Fibroblast of pulmonary artery (primary cell): Measurements from ENCODE around the gene UBE2H.

ENCODE experiments used
- DNase-seq: peaks from one replicate; pipeline ENCODE4 v3.0.0-alpha.2; 2010; ENCODE audit warnings: low read depth
- H3K4me3 ChIP-seq: replicated peaks from 2 replicates; pipeline ENCODE4 v1.5.1; 2011; ENCODE audit warnings: low read depth, mild to moderate bottlenecking, control low read depth, low read length, moderate library complexity
- TF ChIP-seq, protein P1 (sequence below): IDR thresholded peaks from 2 replicates; pipeline ENCODE4 v1.5.1; 2011; ENCODE audit warnings: mild to moderate bottlenecking, control low read depth, low read length, inconsistent platforms; ENCODE audit errors: missing control alignments

UBE2H gene

DNA sequence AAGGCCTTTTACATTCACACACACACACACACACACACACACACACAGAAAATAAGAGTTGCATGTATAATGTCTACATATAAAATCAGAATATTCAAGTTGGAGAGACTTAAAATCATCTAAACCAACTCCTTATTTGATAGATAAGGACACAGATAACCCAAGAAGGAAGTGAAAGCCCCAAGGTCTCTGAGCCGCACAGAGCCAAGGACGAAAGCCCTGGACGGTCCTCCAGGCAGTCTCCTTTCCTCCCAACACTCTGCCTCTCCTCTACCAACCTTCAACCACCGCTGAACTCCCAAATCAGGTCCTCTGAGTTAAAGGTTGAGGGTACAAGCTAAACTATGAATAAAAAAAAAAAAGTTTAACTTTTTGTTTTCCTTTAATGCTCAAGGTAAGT, 28.2 kb downstream of the UBE2H start:
- DNase-seq, result no peak
- TF ChIP-seq, protein P1, sequence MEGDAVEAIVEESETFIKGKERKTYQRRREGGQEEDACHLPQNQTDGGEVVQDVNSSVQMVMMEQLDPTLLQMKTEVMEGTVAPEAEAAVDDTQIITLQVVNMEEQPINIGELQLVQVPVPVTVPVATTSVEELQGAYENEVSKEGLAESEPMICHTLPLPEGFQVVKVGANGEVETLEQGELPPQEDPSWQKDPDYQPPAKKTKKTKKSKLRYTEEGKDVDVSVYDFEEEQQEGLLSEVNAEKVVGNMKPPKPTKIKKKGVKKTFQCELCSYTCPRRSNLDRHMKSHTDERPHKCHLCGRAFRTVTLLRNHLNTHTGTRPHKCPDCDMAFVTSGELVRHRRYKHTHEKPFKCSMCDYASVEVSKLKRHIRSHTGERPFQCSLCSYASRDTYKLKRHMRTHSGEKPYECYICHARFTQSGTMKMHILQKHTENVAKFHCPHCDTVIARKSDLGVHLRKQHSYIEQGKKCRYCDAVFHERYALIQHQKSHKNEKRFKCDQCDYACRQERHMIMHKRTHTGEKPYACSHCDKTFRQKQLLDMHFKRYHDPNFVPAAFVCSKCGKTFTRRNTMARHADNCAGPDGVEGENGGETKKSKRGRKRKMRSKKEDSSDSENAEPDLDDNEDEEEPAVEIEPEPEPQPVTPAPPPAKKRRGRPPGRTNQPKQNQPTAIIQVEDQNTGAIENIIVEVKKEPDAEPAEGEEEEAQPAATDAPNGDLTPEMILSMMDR, result no peak
- H3K4me3 ChIP-seq, result no peak overlapping the region

DNA sequence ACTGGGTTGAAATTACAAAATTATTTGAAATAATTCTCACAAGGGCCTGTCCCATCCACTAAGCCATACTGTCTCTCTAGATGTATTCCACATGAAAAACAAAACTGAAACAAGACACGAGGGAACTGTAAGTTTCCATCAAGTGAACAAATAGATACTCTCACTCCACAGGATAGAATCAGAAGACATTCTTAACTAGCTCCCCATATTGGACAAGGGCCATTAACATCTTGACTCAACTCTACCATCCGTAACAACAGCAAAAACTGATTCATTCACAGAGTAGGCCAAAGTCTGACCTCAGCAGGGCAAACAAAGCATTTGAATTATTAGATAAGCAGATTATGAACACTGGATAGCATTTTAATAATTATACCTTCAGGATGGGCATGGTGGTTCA, 29.1 kb downstream of the UBE2H start:
- DNase-seq, result peak; percentile 72
- no peak overlapping the region for H3K4me3 ChIP-seq
- TF ChIP-seq, protein P1, result no peak

DNA sequence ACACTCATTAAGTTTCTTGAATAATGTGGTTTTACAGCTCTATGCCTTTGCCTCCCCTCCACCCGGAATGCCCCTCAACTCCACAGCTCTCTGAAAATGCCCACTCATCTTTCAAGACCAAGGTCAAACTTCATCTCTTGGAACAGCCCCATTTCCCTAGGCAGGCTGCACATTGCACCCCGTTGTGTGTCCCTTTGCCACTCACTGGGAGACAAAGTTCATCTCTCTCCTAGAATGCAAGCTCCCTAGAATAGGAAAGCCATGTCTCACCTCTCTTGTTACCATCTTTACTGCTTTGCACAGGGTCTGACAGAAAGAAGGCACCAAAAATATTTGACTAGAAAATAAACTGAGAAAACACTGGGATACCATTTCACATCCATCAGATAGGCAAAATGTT, 33.3 kb downstream of the UBE2H start:
- DNase-seq, result no peak
- TF ChIP-seq, protein P1, result no peak

DNA sequence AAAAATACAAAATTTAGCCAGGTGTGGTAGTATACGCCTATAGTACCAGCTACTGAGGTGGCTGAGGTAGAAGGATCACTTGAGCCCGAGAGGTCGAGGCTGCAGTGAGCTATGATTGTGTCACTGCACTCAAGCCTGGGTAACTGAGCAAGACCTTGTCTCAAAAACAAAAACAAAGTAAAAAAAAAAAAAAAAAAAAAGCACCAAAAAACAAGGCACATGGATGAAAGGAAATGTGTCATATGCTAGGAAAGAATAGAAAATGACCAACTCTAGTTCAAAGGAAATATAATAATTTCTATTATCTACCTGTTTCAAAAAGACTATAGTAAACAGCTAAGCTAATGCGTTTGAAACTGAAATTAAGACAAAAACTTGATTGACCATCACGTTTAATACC, 33.8 kb downstream of the UBE2H start:
- TF ChIP-seq, protein P1, result no peak
- no peak overlapping the region for H3K4me3 ChIP-seq
- DNase-seq, result no peak

More for the DNA sequence above, 33.3 kb downstream of the UBE2H start:
- no peak overlapping the region for H3K4me3 ChIP-seq

DNA sequence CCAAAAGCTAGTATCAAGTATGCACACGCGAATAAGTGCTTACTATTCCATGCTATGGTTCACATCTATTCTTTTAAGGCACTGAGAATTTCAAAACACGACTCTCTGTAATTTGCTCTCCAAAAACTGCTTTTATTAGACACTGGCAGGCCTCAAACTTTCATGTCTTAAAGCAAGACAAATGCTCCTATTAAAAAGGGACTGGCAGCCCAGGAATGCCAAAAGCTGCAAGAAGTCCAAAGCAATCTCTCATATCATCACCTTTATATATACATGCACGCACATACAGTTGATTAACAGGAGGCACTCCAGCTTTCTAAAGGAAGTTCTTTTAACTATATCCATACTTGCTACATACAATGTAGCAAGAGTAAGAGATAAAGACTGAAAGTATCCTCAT, 34.8 kb downstream of the UBE2H start:
- H3K4me3 ChIP-seq, result no peak overlapping the region
- TF ChIP-seq, protein P1, result no peak
- no peak for DNase-seq

DNA sequence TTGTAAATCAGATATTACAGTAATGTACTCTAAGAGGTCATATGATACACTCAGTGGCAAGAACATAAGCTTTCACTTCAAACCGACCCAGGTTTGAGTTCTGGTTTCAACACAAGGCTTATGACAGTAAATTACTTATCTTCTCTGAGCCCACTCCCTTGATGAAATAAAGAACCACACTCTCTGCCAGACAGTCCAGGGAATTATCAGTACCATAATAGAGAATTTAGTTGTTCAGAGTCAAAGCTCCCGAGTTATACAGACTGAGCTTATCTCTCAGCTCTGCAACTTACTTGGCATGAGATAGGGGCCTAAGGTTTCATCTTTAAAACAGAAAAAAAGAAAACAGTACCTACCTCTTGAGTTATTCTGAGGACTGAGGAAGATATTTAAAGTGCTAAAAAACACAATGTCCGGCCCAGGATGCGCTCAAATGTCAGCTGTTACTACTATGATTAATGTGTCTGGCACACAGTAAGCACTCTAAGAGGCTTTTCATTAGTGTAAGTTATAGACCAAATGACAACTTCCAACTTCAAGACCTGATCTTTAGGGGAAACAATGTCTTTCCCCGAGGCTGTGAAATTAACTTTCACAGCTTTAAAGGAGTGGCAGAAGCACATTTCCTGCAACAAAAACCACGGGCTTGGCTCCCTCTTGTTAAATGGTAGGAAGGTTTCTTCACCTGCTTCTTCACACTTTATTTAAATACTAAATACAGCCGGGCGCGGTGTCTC, 38.1 kb downstream of the UBE2H start:
- no peak overlapping the region for H3K4me3 ChIP-seq
- DNase-seq, result peak; percentile 12
- TF ChIP-seq, protein P1, result no peak

DNA sequence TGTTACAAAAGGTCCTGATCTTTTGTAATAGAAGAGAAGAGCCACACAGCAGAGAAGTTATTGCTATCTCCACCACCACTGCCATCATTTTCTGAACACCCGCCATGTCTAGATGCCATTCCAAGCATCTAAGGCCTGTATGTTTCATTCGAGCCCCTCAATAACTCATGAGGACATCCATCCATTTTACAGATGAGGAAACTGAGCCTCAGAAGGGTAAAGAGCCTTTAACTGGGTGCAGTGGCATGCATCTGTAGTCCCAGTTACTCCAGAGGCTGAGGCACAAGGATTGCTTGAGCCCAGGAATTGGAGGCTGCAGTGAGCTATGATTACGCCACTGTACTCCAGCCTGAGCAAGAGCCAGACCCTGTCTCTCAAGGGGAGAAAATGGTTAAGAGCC, 39.3 kb downstream of the UBE2H start:
- DNase-seq, result no peak
- TF ChIP-seq, protein P1, result no peak
- no peak overlapping the region for H3K4me3 ChIP-seq
